WTC11 (cell line): ENCODE measurements around the gene LMBR1.

Experiments
- FOXJ3 ChIP-seq: sonication (generic); formaldehyde crosslinking; IDR thresholded peaks from 2 replicates; pipeline ENCODE4 v1.9.0; 2021; ENCODE audit warnings: missing genetic modification reagents, mild to moderate bottlenecking, borderline replicate concordance
- MYBL2 ChIP-seq: sonication (generic); formaldehyde crosslinking; IDR thresholded peaks from 2 replicates; pipeline ENCODE4 v1.8.1; 2023; ENCODE audit warnings: mild to moderate bottlenecking, moderate library complexity, missing genetic modification reagents
- ZNF263 ChIP-seq: sonication (generic); formaldehyde crosslinking; IDR thresholded peaks from 2 replicates; pipeline ENCODE4 v1.8.1; 2022; ENCODE audit warnings: low read depth, mild to moderate bottlenecking, moderate library complexity, missing genetic modification reagents
- TF ChIP-seq, protein P1 (sequence below): fragments of 200-600 bp; IDR thresholded peaks from 2 replicates; pipeline ENCODE4 v1.8.0; 2022; ENCODE audit warnings: antibody characterized with exemption
- TF ChIP-seq, protein P2 (sequence below): sonication (generic); formaldehyde crosslinking; IDR thresholded peaks from 2 replicates; pipeline ENCODE4 v1.8.1; 2023; ENCODE audit warnings: mild to moderate bottlenecking, missing genetic modification reagents, moderate library complexity

DNA sequence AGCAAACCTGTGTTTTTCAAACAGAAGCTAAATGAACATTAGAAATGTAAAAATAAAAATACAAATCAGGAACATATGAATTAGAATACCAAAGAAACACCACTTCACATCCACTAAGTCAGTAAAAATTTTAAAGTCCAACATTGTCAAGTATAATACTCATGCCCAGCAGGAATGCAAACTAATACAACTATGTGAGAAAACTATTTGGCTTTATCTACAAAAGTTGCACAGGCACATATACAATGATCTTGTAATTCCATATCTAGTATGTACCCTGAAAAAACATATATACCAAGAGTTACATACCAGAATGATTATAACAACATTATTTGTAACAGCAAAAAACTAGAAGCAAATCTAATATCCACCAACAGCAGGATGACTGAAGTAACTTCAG is 161.3 kb downstream of the LMBR1 start:
- TF ChIP-seq, protein P1, sequence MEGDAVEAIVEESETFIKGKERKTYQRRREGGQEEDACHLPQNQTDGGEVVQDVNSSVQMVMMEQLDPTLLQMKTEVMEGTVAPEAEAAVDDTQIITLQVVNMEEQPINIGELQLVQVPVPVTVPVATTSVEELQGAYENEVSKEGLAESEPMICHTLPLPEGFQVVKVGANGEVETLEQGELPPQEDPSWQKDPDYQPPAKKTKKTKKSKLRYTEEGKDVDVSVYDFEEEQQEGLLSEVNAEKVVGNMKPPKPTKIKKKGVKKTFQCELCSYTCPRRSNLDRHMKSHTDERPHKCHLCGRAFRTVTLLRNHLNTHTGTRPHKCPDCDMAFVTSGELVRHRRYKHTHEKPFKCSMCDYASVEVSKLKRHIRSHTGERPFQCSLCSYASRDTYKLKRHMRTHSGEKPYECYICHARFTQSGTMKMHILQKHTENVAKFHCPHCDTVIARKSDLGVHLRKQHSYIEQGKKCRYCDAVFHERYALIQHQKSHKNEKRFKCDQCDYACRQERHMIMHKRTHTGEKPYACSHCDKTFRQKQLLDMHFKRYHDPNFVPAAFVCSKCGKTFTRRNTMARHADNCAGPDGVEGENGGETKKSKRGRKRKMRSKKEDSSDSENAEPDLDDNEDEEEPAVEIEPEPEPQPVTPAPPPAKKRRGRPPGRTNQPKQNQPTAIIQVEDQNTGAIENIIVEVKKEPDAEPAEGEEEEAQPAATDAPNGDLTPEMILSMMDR, result no peak
- TF ChIP-seq FOXJ3 (CRISPR knock-in tag) (no peak), ZNF263 (CRISPR knock-in tag) (no peak), MYBL2 (CRISPR knock-in tag) (no peak)
- TF ChIP-seq, protein P2, sequence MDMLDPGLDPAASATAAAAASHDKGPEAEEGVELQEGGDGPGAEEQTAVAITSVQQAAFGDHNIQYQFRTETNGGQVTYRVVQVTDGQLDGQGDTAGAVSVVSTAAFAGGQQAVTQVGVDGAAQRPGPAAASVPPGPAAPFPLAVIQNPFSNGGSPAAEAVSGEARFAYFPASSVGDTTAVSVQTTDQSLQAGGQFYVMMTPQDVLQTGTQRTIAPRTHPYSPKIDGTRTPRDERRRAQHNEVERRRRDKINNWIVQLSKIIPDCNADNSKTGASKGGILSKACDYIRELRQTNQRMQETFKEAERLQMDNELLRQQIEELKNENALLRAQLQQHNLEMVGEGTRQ (CRISPR knock-in tag), result no peak
